GM12878 (cell line): ENCODE measurements around the gene AQP5. TPM values are rescaled to one million over a fixed set of nuclear protein-coding genes. Genes with fewer than 3 reads are reported as not detected.

ENCODE experiments used
- ATAC-seq: fragments of 200-7000 bp; cut with Tn5 transposase; 3 replicates; pipeline ENCODE4 v1.9.1; 2020; ENCODE audit warnings: mild to moderate bottlenecking, moderate library complexity
- BruUV-seq: library from RNA; stranded (reverse); fragments of 400-500 nt; replicated peaks from 2 replicates; lab custom pipeline; 2021; lab: Mats Ljungman, UMichigan
- CTCF ChIA-PET: fragments of 300-600 bp; sonication (Branson Sonifier 250); formaldehyde crosslinking; extraction: SDS; loops from one replicate; lab custom pipeline; 2021; ENCODE audit warnings: inconsistent platforms; lab: Yijun Ruan, JAX
- POLR2A ChIA-PET: fragments of 350-600 bp; formaldehyde crosslinking; extraction: SDS; loops from one replicate; lab custom pipeline; 2021; ENCODE audit warnings: inconsistent platforms; lab: Charles Lee
- RAD21 ChIA-PET: fragments of 300-600 bp; sonication (Branson Sonifier 250); formaldehyde crosslinking; loops from one replicate; lab custom pipeline; 2023; ENCODE audit warnings: antibody characterized with exemption; ENCODE audit not compliant: unreplicated experiment; lab: Charles Lee
- SMC1A ChIA-PET: fragments of 300-600 bp; sonication (Branson Sonifier 250); formaldehyde crosslinking; loops from one replicate; lab custom pipeline; 2023; ENCODE audit not compliant: unreplicated experiment, uncharacterized antibody; lab: Charles Lee
- DNase-seq: peaks from one replicate; pipeline ENCODE4 v3.0.0-alpha.2; 2011; ENCODE audit warnings: low read depth, low spot score
- FAIRE-seq: peaks from 3 replicates; lab custom pipeline; 2011; peaks lifted over from hg19 to GRCh38; lab: Jason Lieb, UNC
- H2AFZ ChIP-seq: 2 replicates; pipeline ENCODE4 v1.6.0; 2011; ENCODE audit warnings: low read depth, low read length, control low read depth; ENCODE audit not compliant: control insufficient read depth
- H3K27ac ChIP-seq: 2 replicates; pipeline ENCODE4 v1.5.1; 2011; ENCODE audit warnings: control low read depth; ENCODE audit not compliant: control insufficient read depth, insufficient read depth
- H3K27me3 ChIP-seq, 2 experiments: replicated peaks in 1 of 2; 2 replicates each; pipeline versions ENCODE4 v1.6.0 to v1.6.1; 2011; ENCODE audit warnings: low read length in 1 of 2; ENCODE audit not compliant: control insufficient read depth in 2 of 2, insufficient read depth in 2 of 2
- H3K36me3 ChIP-seq, 2 experiments: 2 replicates each; pipeline ENCODE4 v1.5.1; 2011; ENCODE audit warnings: low read length in 1 of 2; ENCODE audit not compliant: control insufficient read depth in 2 of 2, insufficient read depth in 2 of 2
- H3K4me1 ChIP-seq: 2 replicates; pipeline ENCODE4 v1.6.1; 2011; ENCODE audit warnings: mild to moderate bottlenecking, low read length, moderate library complexity, mixed read lengths; ENCODE audit not compliant: control insufficient read depth, insufficient read depth
- H3K4me2 ChIP-seq: 2 replicates; pipeline ENCODE4 v1.6.0; 2011; ENCODE audit warnings: control low read depth; ENCODE audit not compliant: control insufficient read depth, insufficient read depth
- H3K4me3 ChIP-seq: fragments of 200-600 bp; sonication (generic); 2 replicates; pipeline ENCODE4 v1.5.1; 2016
- H3K79me2 ChIP-seq: 2 replicates; pipeline ENCODE4 v1.6.0; 2011; ENCODE audit warnings: low read length; ENCODE audit not compliant: control insufficient read depth, insufficient read depth
- H3K9ac ChIP-seq: 2 replicates; pipeline ENCODE4 v1.8.0; 2011; ENCODE audit warnings: low read length, control low read depth, mixed read lengths; ENCODE audit not compliant: control insufficient read depth, insufficient read depth
- H3K9me3 ChIP-seq: replicated peaks from 3 replicates; pipeline ENCODE4 v1.5.1; 2011; ENCODE audit warnings: mild to moderate bottlenecking, low read length; ENCODE audit not compliant: control insufficient read depth, insufficient read depth
- H4K20me1 ChIP-seq: 2 replicates; pipeline ENCODE4 v1.6.0; 2011; ENCODE audit not compliant: control insufficient read depth, insufficient read depth
- ASH2L ChIP-seq: fragments of 300-600, 200-600 bp; sonication (generic); IDR thresholded peaks from 2 replicates; pipeline ENCODE4 v1.6.1; 2017; ENCODE audit warnings: low read depth, mild to moderate bottlenecking, borderline replicate concordance
- BACH1 ChIP-seq: fragments of 450-650 bp; IDR thresholded peaks from 2 replicates; pipeline ENCODE4 v1.6.1; 2017; ENCODE audit warnings: mild to moderate bottlenecking, borderline replicate concordance
- BCLAF1 ChIP-seq: fragments of 450-650 bp; IDR thresholded peaks from 2 replicates; pipeline ENCODE4 v1.6.1; 2017; ENCODE audit warnings: antibody characterized with exemption, mild to moderate bottlenecking, moderate library complexity
- HDGF ChIP-seq: fragments of 450-650 bp; IDR thresholded peaks from 2 replicates; pipeline ENCODE4 v1.6.1; 2016; ENCODE audit warnings: antibody characterized with exemption
- LARP7 ChIP-seq: fragments of 450-650 bp; IDR thresholded peaks from 2 replicates; pipeline ENCODE4 v1.6.1; 2017; ENCODE audit warnings: mild to moderate bottlenecking
- MYC ChIP-seq: IDR thresholded peaks from 2 replicates; pipeline ENCODE4 v1.6.1; 2011; ENCODE audit warnings: mild to moderate bottlenecking, low read length, moderate library complexity, inconsistent platforms; ENCODE audit not compliant: insufficient read depth, insufficient replicate concordance, insufficient read length, severe bottlenecking
- NFYB ChIP-seq: IDR thresholded peaks from 2 replicates; pipeline ENCODE4 v1.6.1; 2011; ENCODE audit warnings: low read depth, mild to moderate bottlenecking, low read length, improper control_type of control experiment, moderate library complexity; ENCODE audit not compliant: insufficient read depth
- PBX3 ChIP-seq: IDR thresholded peaks from 2 replicates; pipeline ENCODE4 v1.6.1; 2011; ENCODE audit warnings: mild to moderate bottlenecking, low read depth, low read length, moderate library complexity; ENCODE audit not compliant: insufficient replicate concordance
- POU2F2 ChIP-seq: IDR thresholded peaks from 3 replicates; pipeline ENCODE4 v1.6.1; 2011; ENCODE audit warnings: low read depth, mild to moderate bottlenecking, low read length, borderline replicate concordance
- PRDM15 ChIP-seq: fragments of 450-650 bp; formaldehyde crosslinking; IDR thresholded peaks from 2 replicates; pipeline ENCODE4 v1.4.0; 2020; ENCODE audit warnings: mild to moderate bottlenecking, moderate library complexity
- RELB ChIP-seq: fragments of 450-650 bp; IDR thresholded peaks from 2 replicates; pipeline ENCODE4 v1.6.1; 2017; ENCODE audit warnings: low read depth, mild to moderate bottlenecking, moderate library complexity
- SIX5 ChIP-seq: IDR thresholded peaks from 2 replicates; pipeline ENCODE4 v1.6.1; 2011; ENCODE audit warnings: mild to moderate bottlenecking, low read depth, low read length, moderate library complexity; ENCODE audit not compliant: severe bottlenecking
- STAT3 ChIP-seq: IDR thresholded peaks from 2 replicates; pipeline ENCODE4 v1.6.1; 2011; ENCODE audit warnings: low read depth, low read length, improper control_type of control experiment
- ZNF274 ChIP-seq: IDR thresholded peaks from one replicate; pipeline ENCODE4 v1.8.0; 2011; ENCODE audit not compliant: insufficient read length, insufficient read depth
- WGBS: methylation state at CpG from one replicate; pipeline ENCODE4 v1.1.6; 2016; ENCODE audit warnings: low lambda C conversion rate; ENCODE audit not compliant: insufficient replicate concordance, insufficient coverage; ENCODE audit errors: missing lambda C conversion rate; 5-methylcytosine and 5-hydroxymethylcytosine counted together
- in situ Hi-C: fragments of 300-500 bp; cut with MboI; formaldehyde crosslinking; loops from 9 replicates; pipeline ENCODE4 v1.14.3; 2018; ENCODE audit warnings: mixed read lengths
- intact Hi-C: fragments of 100-400 bp; cut with micrococcal nuclease; formaldehyde crosslinking; loops from one replicate; pipeline ENCODE4 v1.14.2; 2022; ENCODE audit not compliant: unreplicated experiment
- polyA plus RNA-seq, 11 experiments: library from polyadenylated mRNA; depleted of rRNA in 4 of 11; unstranded in 6 of 11; stranded (reverse) in 5 of 11; fragments of >200 nt; fragmentation: Nextera tagmentation in 4 of 11; fragmentation: Illumina TruSeq in 1 of 11; extraction: Ambion mirVana in 4 of 11; extraction: Trizol in 1 of 11; gene quantifications; 1 replicate in 1 of 11; 2 replicates in 10 of 11; pipeline versions ENCODE4 v1.2.1 to v1.2.3, GENCODE V29; 2011 to 2016; ENCODE audit warnings: inconsistent platforms in 2 of 11, missing spikeins in 2 of 11, low read depth in 1 of 11
- total RNA-seq, 4 experiments: library from RNA; depleted of rRNA in 3 of 4; stranded (reverse); fragments of >200 nt in 3 of 4; fragmentation: Illumina TruSeq in 1 of 4; extraction: Trizol in 1 of 4; gene quantifications; 2 replicates each; pipeline versions ENCODE4 v1.2.1 to v1.2.3, GENCODE V29; 2013 to 2021

The AQP5 gene
- total and polyA plus RNA-seq, 10 of the 15 experiments (the other 5 are each of a cell fraction or from before 2014, with no cell fraction given) = not detected

GRCh38 chr12:49932533-49933130 lies 29.0 kb upstream of the AQP5 start:
- no peak for DNase-seq
- Histone ChIP-seq H3K9ac (no peak overlapping the region), H3K4me3 (no peak overlapping the region), H3K27ac (no peak overlapping the region), H3K36me3 (no peaks in the 10 kb centered on the region), H4K20me1 (no peaks in the 10 kb centered on the region), H3K4me2 (no peak overlapping the region), H3K4me1 (no peaks in the 10 kb centered on the region), H3K79me2 (no peaks in the 10 kb centered on the region), H2AFZ (no peak overlapping the region), H3K9me3 (no peaks in the 10 kb centered on the region), H3K27me3 (peaks cover 1 to 3% of the 10 kb centered on the region in 2 experiments; a peak in 2 of 4 replicates)
- ChIA-PET SMC1A (interaction anchor here (3.1 kb wide), 1 partner anchor 13 kb away, joined by 8 read pairs; no protein-coding TSS in a partner anchor), RAD21 (interaction anchor here (0.6 to 0.9 kb wide), 2 partner anchors 39 to 123 kb away, joined by 3 read pairs; no protein-coding TSS in a partner anchor), CTCF (interaction anchor here (1.5 to 4.2 kb wide), 2 partner anchors 10 to 13 kb away, joined by 8 to 30 read pairs; no protein-coding TSS in a partner anchor), POLR2A (no interaction called here)
- no peak for ATAC-seq
- intact Hi-C loops = no loop called here
- BruUV-seq = no TSS peak
- WGBS = 37% methylated on average over 8 of the region's 8 CpGs
- in situ Hi-C loops = no loop called here
- FAIRE-seq = no peak
- TF ChIP-seq POU2F2 = no peak
- TF ChIP-seq NFYB = no peak
- TF ChIP-seq BCLAF1 = no peak
- no peak for TF ChIP-seq PBX3
- TF ChIP-seq MYC = no peak
- no peak for TF ChIP-seq ZNF274
- TF ChIP-seq STAT3 = no peak
- TF ChIP-seq ASH2L = no peak
- no peak for TF ChIP-seq PRDM15 (CRISPR knock-in tag)
- TF ChIP-seq RELB = no peak
- no peak for TF ChIP-seq SIX5
- TF ChIP-seq BACH1 = no peak
- TF ChIP-seq HDGF = no peak
- TF ChIP-seq LARP7 = no peak
